Fibroblast of upper back skin (primary cell): ENCODE results near the gene MROH9.

Source experiments
- DNase-seq: peaks from one replicate; pipeline ENCODE4 v3.0.0-alpha.2; 2013

The MROH9 gene

DNA sequence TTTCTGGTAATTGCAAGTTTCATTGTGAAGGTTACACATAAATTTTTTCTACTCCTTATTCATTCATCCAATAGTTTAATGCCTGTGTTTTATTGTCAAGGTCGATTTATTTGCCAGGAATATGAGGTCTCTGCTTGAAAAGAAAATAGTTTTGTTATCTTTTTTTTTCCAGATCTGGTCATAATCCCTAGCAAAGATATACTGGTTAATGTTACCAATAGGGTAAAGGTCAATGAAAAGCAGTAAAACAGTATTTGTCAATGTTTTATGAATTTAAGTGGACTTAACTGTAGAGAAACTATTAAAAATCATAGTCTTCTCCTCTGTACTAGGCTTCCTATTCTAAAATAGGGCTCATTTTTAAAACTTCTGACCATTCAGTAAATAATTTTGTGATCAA is 147.3 kb downstream of the MROH9 start:
- no peak for DNase-seq

DNA sequence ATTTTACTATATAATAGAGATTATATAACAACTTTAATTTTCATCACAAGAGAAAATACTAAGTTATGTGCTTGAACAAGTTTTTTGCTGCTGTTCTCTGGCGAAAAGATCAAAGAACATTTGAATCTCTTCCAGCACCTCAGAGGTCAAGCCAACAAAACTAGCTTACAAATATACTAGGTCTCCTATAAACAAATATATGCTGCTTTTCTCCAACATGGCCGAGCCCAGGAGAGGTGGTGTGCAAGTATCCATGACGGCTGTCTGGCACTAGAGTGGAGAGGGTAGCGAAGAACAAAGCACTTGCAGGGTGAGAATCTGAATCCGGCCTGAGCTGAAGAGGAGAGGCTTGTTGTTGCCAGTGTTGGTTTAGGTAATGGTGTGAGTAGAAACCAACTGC is 147.9 kb downstream of the MROH9 start:
- no peak for DNase-seq

DNA sequence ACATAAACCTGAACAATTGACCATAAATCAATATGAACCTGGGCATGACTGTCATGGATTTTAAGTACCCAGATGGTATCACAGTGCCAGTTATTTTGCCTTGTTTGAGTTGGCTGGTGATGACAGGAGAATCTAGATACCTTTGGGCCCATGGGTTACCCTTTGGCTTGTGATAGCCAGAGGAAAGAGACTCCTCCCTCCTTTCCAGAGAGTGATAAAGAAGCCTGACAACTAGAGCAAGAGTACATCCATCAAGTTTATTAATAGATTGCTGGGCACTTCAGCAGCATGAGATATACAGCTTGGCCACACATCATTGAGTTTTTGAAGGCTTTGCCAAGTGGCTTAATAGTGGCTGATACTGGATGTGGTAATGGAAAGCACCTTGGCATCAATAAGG is 148.8 kb downstream of the MROH9 start:
- DNase-seq = no peak

DNA sequence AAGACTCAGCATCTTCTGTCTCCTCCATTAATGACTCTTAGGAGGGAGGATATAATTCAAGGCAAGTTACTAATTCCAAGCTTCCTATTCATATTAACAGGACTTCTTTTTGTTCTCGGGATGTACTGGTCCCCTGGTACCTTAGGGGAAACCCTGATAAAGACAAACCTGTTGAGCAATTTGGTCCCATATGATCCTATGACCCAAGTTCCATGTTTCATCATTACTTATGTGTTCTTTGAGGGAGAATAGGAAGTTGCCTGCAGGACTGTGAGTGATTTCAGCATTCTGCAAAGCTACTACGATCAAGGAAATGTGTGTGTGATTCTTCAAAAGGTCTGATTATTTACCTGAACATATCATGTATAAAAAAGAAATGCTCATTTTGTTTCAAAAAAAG is 149.5 kb downstream of the MROH9 start:
- DNase-seq = no peak

DNA sequence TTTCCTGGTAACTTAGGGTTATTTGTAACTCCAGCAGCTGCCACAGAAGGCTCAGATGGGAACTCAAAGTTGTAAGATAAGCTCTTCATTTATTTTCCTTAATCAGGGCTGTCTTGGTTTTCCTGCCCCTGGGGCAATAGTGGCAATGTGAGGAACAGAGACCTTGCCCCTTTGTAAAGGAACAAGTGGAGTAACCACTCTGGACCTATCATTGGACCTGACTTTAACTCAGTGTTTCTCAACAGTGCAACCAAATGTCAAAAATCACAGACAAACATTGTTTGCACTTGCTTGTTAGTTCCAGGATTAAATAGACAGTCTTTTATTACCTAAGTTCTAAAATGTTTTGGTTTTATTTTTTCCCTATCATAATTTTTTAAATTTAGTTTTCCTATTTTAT is 152.6 kb downstream of the MROH9 start:
- DNase-seq = no peak

DNA sequence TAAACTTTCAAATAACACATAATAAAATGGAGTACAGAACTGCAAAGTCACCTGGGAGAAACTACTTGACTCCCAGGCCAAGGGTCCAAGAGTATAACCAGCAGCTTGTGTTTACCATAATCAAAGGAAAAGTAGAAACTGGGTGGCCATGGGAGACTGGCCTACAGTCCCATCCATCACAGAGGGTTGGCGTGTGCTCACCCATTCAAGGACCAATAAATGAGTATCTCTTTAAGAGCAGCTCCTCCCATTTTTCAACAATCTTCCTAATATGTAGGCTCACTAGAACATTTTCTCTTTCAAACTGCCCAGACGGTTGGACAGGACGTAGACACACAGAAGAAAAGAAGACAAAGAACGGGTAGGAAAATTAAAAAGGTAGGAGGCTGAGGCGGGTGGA is 155.3 kb downstream of the MROH9 start, which contains the start of gene FMO3:
Gene FMO3, plus strand, starts transcription at position 302 of the 400 bp plus-strand sequence. CDS start 1,754 bp downstream, outside the sequence.
- no peak for DNase-seq

DNA sequence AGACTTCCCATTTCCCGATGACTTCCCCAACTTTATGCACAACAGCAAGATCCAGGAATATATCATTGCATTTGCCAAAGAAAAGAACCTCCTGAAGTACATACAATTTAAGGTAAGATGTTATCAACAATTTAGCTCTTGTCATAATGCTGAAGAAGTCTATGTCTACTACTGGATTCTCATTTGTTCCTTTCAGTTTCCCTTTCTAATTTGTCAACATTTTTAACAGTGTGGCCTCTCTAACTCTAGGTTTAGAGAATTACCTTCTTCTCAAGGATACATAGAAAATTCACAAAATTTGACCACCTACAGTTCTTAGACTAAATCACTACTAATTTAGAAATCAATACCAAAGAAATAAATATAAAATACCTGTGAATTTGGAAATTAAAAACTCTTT is 168.5 kb downstream of the MROH9 start:
- DNase-seq = no peak

DNA sequence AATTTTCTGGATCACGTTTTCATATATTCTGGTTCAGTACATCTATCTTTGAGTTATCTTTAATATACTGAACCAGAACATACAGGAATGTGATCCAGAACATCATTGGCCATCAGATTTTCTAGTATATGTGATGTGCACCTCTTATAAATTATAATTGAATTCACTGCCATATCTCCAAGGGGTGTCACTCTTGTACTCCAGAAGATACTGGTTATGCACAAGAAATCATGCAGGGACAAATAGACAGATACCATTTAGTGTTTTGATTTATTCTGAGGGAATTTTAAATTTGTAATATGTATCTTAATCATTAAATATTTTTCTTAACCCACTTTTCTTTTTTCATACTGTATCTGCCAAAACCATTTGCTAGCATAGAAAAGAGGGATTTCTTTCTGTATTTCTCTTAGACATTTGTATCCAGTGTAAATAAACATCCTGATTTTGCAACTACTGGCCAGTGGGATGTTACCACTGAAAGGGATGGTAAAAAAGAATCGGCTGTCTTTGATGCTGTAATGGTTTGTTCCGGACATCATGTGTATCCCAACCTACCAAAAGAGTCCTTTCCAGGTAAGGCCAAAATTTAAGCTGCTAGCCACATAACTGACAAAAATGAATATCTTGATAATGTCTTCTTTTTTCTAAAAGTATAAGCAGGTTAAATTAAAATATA is 172.1 kb downstream of the MROH9 start:
- no peak for DNase-seq

DNA sequence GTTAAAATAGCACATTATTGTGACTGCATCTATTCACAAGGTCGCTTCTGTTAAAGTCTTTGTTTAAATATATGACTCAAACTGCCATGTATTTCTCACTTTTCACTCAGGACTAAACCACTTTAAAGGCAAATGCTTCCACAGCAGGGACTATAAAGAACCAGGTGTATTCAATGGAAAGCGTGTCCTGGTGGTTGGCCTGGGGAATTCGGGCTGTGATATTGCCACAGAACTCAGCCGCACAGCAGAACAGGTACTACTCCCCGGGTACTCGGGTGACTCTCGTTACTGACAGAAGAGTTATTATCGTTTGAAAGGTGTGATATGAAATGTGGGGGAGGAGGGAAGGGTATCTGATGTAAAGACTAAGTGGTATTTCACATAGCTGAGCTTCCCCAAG is 172.6 kb downstream of the MROH9 start:
- DNase-seq = no peak

DNA sequence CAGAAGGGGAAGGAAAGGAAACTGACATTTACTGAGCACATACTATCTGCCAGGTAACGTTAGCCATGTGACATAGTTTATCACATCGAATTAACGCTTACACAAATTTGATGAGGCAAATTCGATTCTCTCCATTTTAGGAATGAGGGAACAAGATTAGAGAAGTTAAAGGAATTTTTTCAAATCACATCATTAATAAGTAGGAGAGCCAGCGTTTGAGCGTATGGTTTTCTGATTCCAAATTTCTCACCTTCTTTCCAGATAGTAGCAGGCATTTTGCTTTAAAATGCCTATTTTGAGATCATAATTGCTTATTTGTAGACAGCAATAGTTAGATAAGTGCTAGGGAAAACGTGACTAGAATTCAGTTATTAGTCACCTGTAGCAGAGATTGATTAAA is 174.6 kb downstream of the MROH9 start:
- DNase-seq = no peak

DNA sequence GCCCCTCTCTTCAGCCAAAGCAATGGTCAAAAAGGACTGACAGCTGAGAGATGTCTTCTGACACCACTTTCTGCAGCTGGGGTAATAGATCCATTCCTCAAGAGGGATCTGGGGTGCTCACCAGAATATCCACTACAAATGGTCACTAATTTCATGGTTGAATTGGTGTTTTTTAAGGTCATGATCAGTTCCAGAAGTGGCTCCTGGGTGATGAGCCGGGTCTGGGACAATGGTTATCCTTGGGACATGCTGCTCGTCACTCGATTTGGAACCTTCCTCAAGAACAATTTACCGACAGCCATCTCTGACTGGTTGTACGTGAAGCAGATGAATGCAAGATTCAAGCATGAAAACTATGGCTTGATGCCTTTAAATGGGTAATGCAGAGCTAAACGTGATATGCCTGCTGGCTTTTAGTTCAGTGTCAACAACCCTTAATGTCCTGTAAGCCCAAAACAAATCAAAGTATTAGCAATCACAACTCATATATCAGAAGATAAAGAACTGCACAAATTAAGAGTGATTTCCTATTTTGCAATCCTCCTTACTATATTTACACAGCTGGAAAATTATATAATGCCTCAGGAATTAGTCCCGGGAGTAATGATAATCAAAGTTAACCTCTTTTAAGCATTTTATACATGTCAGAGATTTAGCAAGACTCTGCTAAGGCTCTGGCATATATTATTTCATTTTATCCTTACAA is 175.4 kb downstream of the MROH9 start:
- peak; percentile 63 for DNase-seq

DNA sequence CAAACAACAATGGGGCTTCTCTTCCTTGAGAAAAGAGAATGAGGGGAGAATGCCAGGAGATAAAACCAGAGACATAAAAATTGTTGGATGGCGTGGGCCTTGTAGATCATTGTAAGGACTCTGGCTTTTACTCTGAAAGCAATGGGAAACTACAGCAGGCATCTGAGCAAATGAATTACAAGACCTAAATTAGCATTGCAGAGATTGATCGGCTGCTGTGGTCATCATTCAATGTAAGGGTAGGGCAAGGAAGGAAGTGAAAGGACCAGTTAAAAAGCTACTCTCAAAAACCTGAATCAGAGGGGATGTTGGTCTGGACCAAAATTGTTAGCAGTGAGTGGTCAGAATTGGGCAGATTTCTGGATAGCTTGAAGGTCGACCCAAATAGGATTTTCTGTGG is 176.8 kb downstream of the MROH9 start:
- DNase-seq = no peak

DNA sequence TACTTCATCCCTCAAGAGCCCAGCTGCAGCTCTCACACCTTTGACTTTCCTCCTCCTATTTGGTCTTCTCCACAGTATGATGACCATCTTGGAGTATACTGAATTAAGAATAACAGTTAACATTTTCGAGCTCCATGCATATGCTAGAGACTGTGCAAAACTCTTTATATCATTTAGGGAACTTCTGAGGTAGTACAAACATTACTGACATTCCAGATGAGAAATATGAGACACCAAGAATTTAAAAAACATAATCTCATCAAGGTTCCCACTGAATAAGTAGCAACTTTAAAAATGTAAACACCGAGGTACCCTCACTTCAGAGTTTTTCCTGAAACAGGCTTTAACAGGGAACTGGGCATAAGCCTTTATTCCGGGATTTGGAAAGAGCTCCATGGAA is 178.0 kb downstream of the MROH9 start:
- no peak for DNase-seq
